Measurements from ENCODE around the gene UNC50. TPM values are rescaled to one million over a fixed set of nuclear protein-coding genes. Genes with fewer than 3 reads are reported as not detected.

The UNC50 gene
- 46.8 and 63.2 TPM in 2 replicates for total RNA-seq

GRCh38 chr2:98608116-98608961, at the start of gene UNC50, which contains the start of gene COA5:
Gene UNC50, plus strand, starts transcription at chr2:98608589. Its CDS starts 1,171 bp downstream, at chr2:98609760.
Gene COA5, minus strand, starts transcription at chr2:98608512. Its CDS starts 107 bp downstream, at chr2:98608405.

Other genes with a start within 250 kb of the UNC50 start
- gene INPP4A, start 163.7 kb upstream of the UNC50 start, total RNA-seq = 29.7 and 38.7 TPM in 2 replicates
- gene COA5, start 77 bp upstream of the UNC50 start, total RNA-seq = 19.7 and 28.8 TPM in 2 replicates
- under 0.01 and 1.3 TPM in 2 replicates for gene MGAT4A, start 122.5 kb downstream of the UNC50 start, total RNA-seq